ENCODE data around the gene JKAMP. TPM values are rescaled to one million over a fixed set of nuclear protein-coding genes. Genes with fewer than 3 reads are reported as not detected.

JKAMP gene
- total RNA-seq, 1 donor from 2014 or later = 45.5 TPM

GRCh38 chr14:59538936-59539335 lies 54.6 kb downstream of the JKAMP start:
- no peak for DNase-seq (ENCODE audit: low spot score)
- no peaks in the 10 kb centered on the region for H3K4me1 Mint-ChIP-seq (ENCODE audit: low read depth)
- peaks cover 1% of the 10 kb centered on the region for H3K27me3 Mint-ChIP-seq (ENCODE audit: low read depth)
- no peak overlapping the region for H3K27ac Mint-ChIP-seq (ENCODE audit: unreplicated experiment)
- TF ChIP-seq, protein P1, sequence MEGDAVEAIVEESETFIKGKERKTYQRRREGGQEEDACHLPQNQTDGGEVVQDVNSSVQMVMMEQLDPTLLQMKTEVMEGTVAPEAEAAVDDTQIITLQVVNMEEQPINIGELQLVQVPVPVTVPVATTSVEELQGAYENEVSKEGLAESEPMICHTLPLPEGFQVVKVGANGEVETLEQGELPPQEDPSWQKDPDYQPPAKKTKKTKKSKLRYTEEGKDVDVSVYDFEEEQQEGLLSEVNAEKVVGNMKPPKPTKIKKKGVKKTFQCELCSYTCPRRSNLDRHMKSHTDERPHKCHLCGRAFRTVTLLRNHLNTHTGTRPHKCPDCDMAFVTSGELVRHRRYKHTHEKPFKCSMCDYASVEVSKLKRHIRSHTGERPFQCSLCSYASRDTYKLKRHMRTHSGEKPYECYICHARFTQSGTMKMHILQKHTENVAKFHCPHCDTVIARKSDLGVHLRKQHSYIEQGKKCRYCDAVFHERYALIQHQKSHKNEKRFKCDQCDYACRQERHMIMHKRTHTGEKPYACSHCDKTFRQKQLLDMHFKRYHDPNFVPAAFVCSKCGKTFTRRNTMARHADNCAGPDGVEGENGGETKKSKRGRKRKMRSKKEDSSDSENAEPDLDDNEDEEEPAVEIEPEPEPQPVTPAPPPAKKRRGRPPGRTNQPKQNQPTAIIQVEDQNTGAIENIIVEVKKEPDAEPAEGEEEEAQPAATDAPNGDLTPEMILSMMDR (IDR thresholded peaks at IDR 0.05) = no peak
- H3K9me3 Mint-ChIP-seq (ENCODE audit: low read depth) = no peaks in the 10 kb centered on the region
- no peaks in the 10 kb centered on the region for H3K36me3 Mint-ChIP-seq (ENCODE audit: low read depth)
- H3K4me3 Mint-ChIP-seq (ENCODE audit: unreplicated experiment) = no peak overlapping the region

DNA sequence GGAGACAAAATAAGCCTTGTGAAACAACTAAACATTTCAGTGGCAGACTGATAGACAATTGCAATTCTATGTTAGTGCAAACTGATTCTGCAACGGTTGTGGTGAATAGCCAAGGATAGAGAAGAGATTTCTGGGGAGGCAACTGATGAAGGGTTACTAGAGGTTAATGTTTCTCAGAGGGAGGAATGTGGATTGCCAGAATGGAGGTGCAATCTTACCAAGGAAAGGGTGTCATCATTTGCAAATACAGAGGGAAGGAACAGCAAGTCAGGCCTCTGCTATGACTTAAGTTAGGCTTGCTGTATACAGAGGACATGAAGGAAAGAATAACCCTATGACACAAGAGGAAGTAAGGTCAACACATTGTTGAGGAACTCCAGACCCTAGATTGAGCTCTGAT lies 56.5 kb downstream of the JKAMP start:
- Mint-ChIP-seq H3K27me3 (ENCODE audit: low read depth) (peaks cover 2% of the 10 kb centered on the region), H3K36me3 (ENCODE audit: low read depth) (no peaks in the 10 kb centered on the region), H3K9me3 (ENCODE audit: low read depth) (no peaks in the 10 kb centered on the region), H3K27ac (ENCODE audit: unreplicated experiment) (no peak overlapping the region), H3K4me3 (ENCODE audit: unreplicated experiment) (no peak overlapping the region), H3K4me1 (ENCODE audit: low read depth) (no peaks in the 10 kb centered on the region)
- no peak for DNase-seq (ENCODE audit: low spot score)
- TF ChIP-seq, protein P1 (IDR thresholded peaks at IDR 0.05) = no peak

DNA sequence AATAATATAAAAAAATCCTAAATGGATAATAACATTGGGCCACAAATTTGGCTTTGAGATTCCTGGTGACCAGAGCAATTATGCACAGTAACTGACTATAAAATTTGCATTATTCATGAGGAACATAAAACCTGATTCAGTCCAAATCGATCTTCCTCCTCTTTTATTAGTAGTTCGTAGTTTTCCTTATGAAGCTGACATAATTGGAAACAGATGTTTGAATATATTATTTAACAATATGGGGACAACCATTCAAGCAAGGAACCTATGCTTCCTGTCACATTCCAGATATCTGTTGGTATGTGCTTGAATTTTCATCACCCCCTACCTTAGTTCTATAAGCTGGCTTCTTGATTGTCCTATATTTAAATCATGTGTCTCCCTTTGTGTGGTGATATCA lies 57.4 kb downstream of the JKAMP start:
- Mint-ChIP-seq H3K4me1 (ENCODE audit: low read depth) (no peaks in the 10 kb centered on the region), H3K27me3 (ENCODE audit: low read depth) (peaks cover 2% of the 10 kb centered on the region), H3K9me3 (ENCODE audit: low read depth) (no peaks in the 10 kb centered on the region), H3K36me3 (ENCODE audit: low read depth) (no peaks in the 10 kb centered on the region), H3K27ac (ENCODE audit: unreplicated experiment) (no peak overlapping the region), H3K4me3 (ENCODE audit: unreplicated experiment) (no peak overlapping the region)
- TF ChIP-seq, protein P1 (IDR thresholded peaks at IDR 0.05) = no peak
- no peak for DNase-seq (ENCODE audit: low spot score)

GRCh38 chr14:59543873-59544272 lies 59.6 kb downstream of the JKAMP start:
- Mint-ChIP-seq H3K9me3 (ENCODE audit: low read depth) (no peaks in the 10 kb centered on the region), H3K4me1 (ENCODE audit: low read depth) (no peaks in the 10 kb centered on the region), H3K36me3 (ENCODE audit: low read depth) (no peaks in the 10 kb centered on the region), H3K27me3 (ENCODE audit: low read depth) (peaks cover 8% of the 10 kb centered on the region), H3K4me3 (ENCODE audit: unreplicated experiment) (no peak overlapping the region), H3K27ac (ENCODE audit: unreplicated experiment) (no peak overlapping the region)
- TF ChIP-seq, protein P1 (IDR thresholded peaks at IDR 0.05) = no peak
- DNase-seq (ENCODE audit: low spot score) = no peak

- Mint-ChIP-seq H3K27ac (ENCODE audit: unreplicated experiment) (no peak overlapping the region), H3K4me1 (ENCODE audit: low read depth) (no peaks in the 10 kb centered on the region), H3K36me3 (ENCODE audit: low read depth) (no peaks in the 10 kb centered on the region), H3K4me3 (ENCODE audit: unreplicated experiment) (no peak overlapping the region), H3K9me3 (ENCODE audit: low read depth) (peaks cover 4% of the 10 kb centered on the region), H3K27me3 (ENCODE audit: low read depth) (peaks cover 9% of the 10 kb centered on the region)
- TF ChIP-seq, protein P1 (IDR thresholded peaks at IDR 0.05) = no peak
- DNase-seq (ENCODE audit: low spot score) = no peak
These were observed 63.0 kb downstream of the JKAMP start for GRCh38 chr14:59547310-59547709.

Other genes with a start within 250 kb of the JKAMP start
- 4.0 to 8.9 TPM (median 4.8 TPM) in 3 replicates for gene GPR135, start 19.1 kb upstream of the JKAMP start, total RNA-seq
- gene L3HYPDH, start 109 bp upstream of the JKAMP start, total RNA-seq = 35.3 to 56.6 TPM (median 39.1 TPM) in 3 replicates
- gene CCDC175, start 92.3 kb downstream of the JKAMP start, total RNA-seq = not detected in 3 replicates